Endothelial cell of umbilical vein (primary cell): Measurements from ENCODE around the gene LCN15. TPM values are rescaled to one million over a fixed set of nuclear protein-coding genes. Genes with fewer than 3 reads are reported as not detected.

ENCODE experiments used
- BruUV-seq: library from RNA; stranded (reverse); fragments of 400-500 nt; replicated peaks from 2 replicates; lab custom pipeline; 2021; lab: Mats Ljungman, UMichigan
- CTCF ChIA-PET: fragments of 300-600, 350-600 bp; sonication (Branson Sonifier 250); formaldehyde crosslinking; loops from one replicate; lab custom pipeline; 2021; ENCODE audit warnings: antibody characterized with exemption, inconsistent platforms; lab: Charles Lee
- POLR2A ChIA-PET: fragments of 300-600, 350-600 bp; sonication (Branson Sonifier 250); formaldehyde crosslinking; loops from one replicate; lab custom pipeline; 2021; ENCODE audit warnings: antibody characterized with exemption, inconsistent platforms; lab: Charles Lee
- DNase-seq: peaks from one replicate; pipeline ENCODE4 v3.0.0-alpha.2; 2011; ENCODE audit warnings: low read depth, low spot score
- FAIRE-seq: peaks from 2 replicates; lab custom pipeline; 2011; peaks lifted over from hg19 to GRCh38; lab: Jason Lieb, UNC
- H2AFZ ChIP-seq: 2 replicates; pipeline ENCODE4 v1.6.0; 2012; ENCODE audit warnings: low read depth, low read length, control low read depth, inconsistent platforms
- H3K27ac ChIP-seq: 2 replicates; pipeline ENCODE4 v1.5.1; 2011; ENCODE audit warnings: low read depth, mild to moderate bottlenecking, control low read depth, low read length, moderate library complexity; ENCODE audit not compliant: insufficient read depth
- H3K27me3 ChIP-seq, 2 experiments: 2 replicates each; pipeline versions ENCODE4 v1.6.0 to v1.6.1; 2011; ENCODE audit warnings: low read length in 2 of 2, mixed read lengths in 1 of 2; ENCODE audit not compliant: control insufficient read depth in 2 of 2, insufficient read depth in 2 of 2
- H3K36me3 ChIP-seq, 2 experiments: 2 replicates in 1 of 2; 3 replicates in 1 of 2; pipeline ENCODE4 v1.5.1; 2011; ENCODE audit warnings: low read length in 2 of 2, mild to moderate bottlenecking in 1 of 2, moderate library complexity in 1 of 2; ENCODE audit not compliant: control insufficient read depth in 2 of 2, insufficient read depth in 2 of 2; ENCODE audit errors: extremely low read depth in 1 of 2
- H3K4me1 ChIP-seq: 3 replicates; pipeline ENCODE4 v1.5.1; 2011; ENCODE audit warnings: mild to moderate bottlenecking, low read length; ENCODE audit not compliant: control insufficient read depth, insufficient read depth; ENCODE audit errors: extremely low read depth
- H3K4me2 ChIP-seq: 2 replicates; pipeline ENCODE4 v1.6.1; 2011; ENCODE audit warnings: low read length, control low read depth, mixed read lengths; ENCODE audit not compliant: insufficient read depth
- H3K4me3 ChIP-seq, 3 experiments: fragments of 200-600 bp in 1 of 3; sonication (generic), shearing (Covaris generic) in 1 of 3; replicated peaks in 1 of 3; 2 replicates each; pipeline ENCODE4 v1.5.1; 2011 to 2016; ENCODE audit warnings: control low read depth in 3 of 3, low read length in 3 of 3, mild to moderate bottlenecking in 2 of 3, inconsistent platforms in 1 of 3, low read depth in 1 of 3, moderate library complexity in 1 of 3; ENCODE audit not compliant: insufficient read depth in 1 of 3
- H3K79me2 ChIP-seq: 2 replicates; pipeline ENCODE4 v1.6.0; 2012; ENCODE audit warnings: low read length, inconsistent platforms; ENCODE audit not compliant: control insufficient read depth, insufficient read depth
- H3K9ac ChIP-seq: replicated peaks from 2 replicates; pipeline ENCODE3; 2011; ENCODE audit warnings: low read length, control low read depth; ENCODE audit not compliant: insufficient read depth; ENCODE audit errors: extremely low read depth
- H3K9me1 ChIP-seq: replicated peaks from 3 replicates; pipeline ENCODE4 v1.6.0; 2011; ENCODE audit warnings: mild to moderate bottlenecking, low read length; ENCODE audit not compliant: control insufficient read depth, insufficient read depth; ENCODE audit errors: extremely low read depth
- H3K9me3 ChIP-seq: replicated peaks from 2 replicates; pipeline ENCODE4 v1.5.1; 2012; ENCODE audit warnings: low read length, inconsistent platforms; ENCODE audit not compliant: control insufficient read depth, insufficient read depth
- H4K20me1 ChIP-seq: replicated peaks from 2 replicates; pipeline ENCODE3; 2011; ENCODE audit warnings: mild to moderate bottlenecking, low read length; ENCODE audit not compliant: control insufficient read depth, insufficient read depth; ENCODE audit errors: extremely low read depth
- CTCF ChIP-seq, 2 donors: IDR thresholded peaks; 1 replicate in 1 of 2; 2 replicates in 1 of 2; pipeline ENCODE4 v1.5.1; 2011; ENCODE audit warnings: low read length in 2 of 2, mild to moderate bottlenecking in 2 of 2, moderate library complexity in 2 of 2, control low read depth in 1 of 2, inconsistent platforms in 1 of 2, low read depth in 1 of 2; ENCODE audit not compliant: insufficient read depth in 1 of 2; ENCODE audit errors: extremely low read depth in 1 of 2
- dilution Hi-C: fragments of 300-500 bp; cut with MboI; formaldehyde crosslinking; loops from one replicate; pipeline ENCODE4 v1.15.0; 2019; ENCODE audit warnings: low sequenced_read_pairs; ENCODE audit not compliant: extremely low pct_ligation_motif_present
- intact Hi-C: fragments of 100-400 bp; cut with micrococcal nuclease; formaldehyde crosslinking; loops from one replicate; pipeline ENCODE4 v1.10.0; 2022
- polyA plus RNA-seq, 4 experiments: library from polyadenylated mRNA; depleted of rRNA in 3 of 4; stranded (reverse) in 3 of 4; unstranded in 1 of 4; fragments of >200 nt; gene quantifications; 2 replicates each; pipeline versions ENCODE4 v1.2.1 to v1.2.3, GENCODE V29; 2011 to 2012; ENCODE audit warnings: missing spikeins in 1 of 4
- total RNA-seq: library from RNA; stranded (reverse); gene quantifications from 2 replicates; pipeline ENCODE4 v1.2.3, GENCODE V29; 2021

LCN15 gene
- total and polyA plus RNA-seq, 2 donors (not counting 3 experiments of a cell fraction or from before 2014, with no cell fraction given), result not detected

- no peak overlapping the region for H3K9ac ChIP-seq
- no TSS peak for BruUV-seq
- POLR2A ChIA-PET, result no interaction called here
Observed at GRCh38 chr9:136799079-136799853, 34.9 kb upstream of the LCN15 start.

More at GRCh38 chr9:136799079-136799853, 34.9 kb upstream of the LCN15 start:
- Histone ChIP-seq H3K27me3 (peaks cover 29 to 32% of the 10 kb centered on the region in 2 experiments), H3K79me2 (no peaks in the 10 kb centered on the region), H3K4me3 (no peak overlapping the region), H3K36me3 (no peaks in the 10 kb centered on the region), H3K9me1 (no peaks in the 10 kb centered on the region), H3K4me2 (no peak overlapping the region), H4K20me1 (no peaks in the 10 kb centered on the region), H3K9me3 (no peaks in the 10 kb centered on the region), H3K4me1 (no peaks in the 10 kb centered on the region), H3K27ac (no peak overlapping the region), H2AFZ (no peak overlapping the region)
- dilution Hi-C loops, result no loop called here
- no peak for TF ChIP-seq CTCF (IDR thresholded peaks at IDR 0.05; ENCODE audit: extremely low read depth in 1 of 2, insufficient read depth in 1 of 2, low read depth in 1 of 2, low read length in 2 of 2)
- intact Hi-C loops, result no loop called here
- DNase-seq (no peak), FAIRE-seq (no peak)
- CTCF ChIA-PET, result interaction anchor here (1.5 kb wide), 1 partner anchor 230 kb away, joined by 5 read pairs; no protein-coding TSS in a partner anchor
